KBM-7 (cell line): ENCODE measurements around the gene DGKE.
A peak's percentile ranks its signal among the peaks of the same experiment; 100 is the strongest.

ENCODE experiments used
- DNase-seq: peaks from one replicate; pipeline ENCODE4 v3.0.0-alpha.2; 2015
- in situ Hi-C: fragments of 300-500 bp; cut with MboI; formaldehyde crosslinking; loops from 2 replicates; pipeline ENCODE4 v1.14.3; 2020; ENCODE audit warnings: low sequenced_read_pairs, low pct_unique_long_range_greater_than_20kb, mixed read lengths

The DGKE gene

DNA sequence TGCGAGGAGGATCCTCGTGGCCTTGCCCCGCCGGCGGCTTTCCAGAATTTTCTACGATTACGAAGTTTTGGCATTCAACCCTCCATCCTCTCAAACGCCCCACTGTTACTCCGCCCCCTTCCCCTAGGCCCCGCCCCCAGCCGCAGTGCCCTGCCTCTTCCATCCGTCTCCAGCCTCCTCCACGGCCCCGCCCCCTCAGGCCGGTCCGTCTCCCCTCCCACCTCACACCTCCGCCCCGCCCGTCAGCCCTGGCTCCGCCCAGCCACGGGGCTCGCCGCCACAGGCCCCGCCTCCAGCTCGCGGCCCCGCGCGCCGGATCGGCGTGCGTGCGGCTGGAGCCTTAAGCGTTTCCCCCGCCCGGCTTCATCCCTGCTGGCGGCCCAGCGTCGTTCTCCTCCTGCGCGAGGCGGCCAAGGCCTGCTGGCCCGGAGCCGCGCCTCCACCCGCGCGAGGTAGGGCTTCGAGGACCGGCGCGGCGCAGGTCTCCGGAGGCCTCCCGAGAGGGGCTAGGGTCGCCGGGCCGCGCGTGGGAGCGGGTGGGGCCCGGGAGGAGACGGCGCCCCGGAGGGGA lies at the start of gene DGKE, which contains the start of gene C17orf67:
DGKE (plus strand) TSS at position 343 of the 571 bp plus-strand sequence. CDS start 645 bp downstream, outside the sequence.
C17orf67 (minus strand) TSS at position 112 of the 571 bp plus-strand sequence. CDS start 18,110 bp downstream, outside the sequence.
- in situ Hi-C loops: no loop called here
- peak; percentile 88 for DNase-seq

GRCh38 chr17:56785405-56785804 lies 48.5 kb upstream of the DGKE start:
- peak; percentile 30 for DNase-seq
- in situ Hi-C loops: no loop called here

DNA sequence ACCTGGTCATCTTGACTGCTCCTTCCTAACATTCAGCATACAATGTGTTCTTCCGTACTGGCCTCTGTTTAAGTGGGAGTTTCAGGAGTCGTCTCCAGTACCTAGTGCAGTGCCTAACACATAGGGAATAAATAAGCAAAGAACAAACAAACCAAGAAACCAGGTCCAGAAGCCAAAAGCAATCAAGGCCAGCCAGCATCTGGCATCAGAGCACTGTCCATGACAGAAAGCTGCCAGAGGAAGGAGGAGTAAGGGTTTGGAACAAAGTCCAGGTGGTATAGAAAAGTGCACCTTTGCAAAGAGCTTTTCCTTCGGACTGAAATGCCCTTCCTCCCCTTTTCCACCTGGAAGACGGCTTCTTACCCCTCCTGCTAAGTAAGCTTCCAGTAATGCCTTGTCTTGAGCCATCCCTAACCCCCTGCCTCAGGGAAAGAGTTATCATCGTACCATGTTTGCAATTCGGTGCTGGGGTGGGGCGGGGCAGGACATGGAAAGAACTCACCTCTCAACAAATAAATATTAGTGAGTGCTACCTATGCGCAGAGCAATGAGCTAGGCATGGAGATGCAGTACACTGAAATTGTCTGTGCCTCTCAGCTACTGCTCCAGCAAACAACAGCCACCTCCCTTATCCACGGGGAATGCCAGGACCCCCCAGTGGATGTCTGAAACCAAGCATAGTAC lies 47.8 kb upstream of the DGKE start:
- in situ Hi-C loops: no loop called here
- DNase-seq: no peak

DNA sequence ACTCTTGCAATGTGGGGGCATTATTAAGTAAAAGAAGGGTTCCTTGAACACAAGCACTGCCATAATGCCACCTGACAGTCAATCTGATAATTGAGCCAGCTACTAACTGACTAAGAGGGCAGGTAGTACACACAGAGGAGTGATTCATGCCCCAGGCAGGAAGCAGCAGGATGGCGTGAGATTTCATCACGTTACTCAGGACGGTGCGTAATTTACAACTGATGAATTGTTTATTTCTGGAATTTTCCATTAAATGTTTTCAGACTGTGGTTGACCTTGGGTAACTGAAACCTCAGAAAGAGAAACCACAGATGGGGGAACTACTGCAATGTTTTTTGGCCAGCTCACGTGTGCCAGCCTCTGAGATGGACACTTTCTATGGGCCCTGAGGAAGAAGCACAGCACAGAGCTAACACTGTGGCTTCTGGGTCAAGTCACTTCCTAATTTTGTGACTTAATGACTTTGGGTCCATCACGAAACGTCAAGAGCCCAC lies 46.9 kb upstream of the DGKE start:
- DNase-seq: peak; percentile 93
- in situ Hi-C loops: no loop called here

DNA sequence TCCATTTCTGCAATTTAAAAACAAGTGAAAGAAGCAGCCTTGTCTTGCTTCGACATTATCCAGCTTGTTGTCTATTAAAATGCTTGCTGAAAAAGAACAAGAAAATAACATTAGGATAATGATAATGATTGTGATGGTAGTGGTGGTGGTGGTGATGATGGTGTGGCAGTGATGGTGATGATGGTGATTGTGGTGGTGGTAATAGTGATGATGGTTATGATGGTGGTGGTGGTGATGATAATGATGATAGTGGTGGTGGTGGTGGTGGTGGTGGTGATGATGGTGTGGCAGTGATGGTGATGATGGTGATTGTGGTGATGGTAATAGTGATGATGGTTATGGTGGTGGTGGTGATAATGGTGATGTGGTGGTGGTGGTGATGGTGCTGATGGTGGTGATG lies 41.7 kb upstream of the DGKE start:
- DNase-seq: no peak
- in situ Hi-C loops: no loop called here

GRCh38 chr17:56793531-56793930 lies 40.4 kb upstream of the DGKE start:
- no peak for DNase-seq
- in situ Hi-C loops: no loop called here

DNA sequence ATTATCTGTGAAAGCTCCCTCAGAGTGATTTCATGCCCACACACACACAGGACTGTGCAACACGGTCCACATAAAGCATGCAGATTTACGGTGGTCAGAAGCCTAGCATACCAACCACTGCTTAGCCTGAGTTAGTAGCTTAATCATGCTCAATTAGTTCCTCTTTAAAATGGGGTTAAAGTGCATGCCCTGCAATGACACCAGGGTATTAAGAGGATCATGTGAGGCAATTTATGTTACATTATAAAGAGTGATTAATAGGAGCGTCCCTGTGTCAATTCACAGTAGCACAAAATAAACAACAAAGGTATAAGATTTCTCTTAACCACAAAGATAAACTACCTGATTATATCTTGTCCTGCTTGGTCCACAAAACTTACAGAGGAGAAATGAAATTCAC lies 40.0 kb upstream of the DGKE start:
- no peak for DNase-seq
- in situ Hi-C loops: no loop called here

DNA sequence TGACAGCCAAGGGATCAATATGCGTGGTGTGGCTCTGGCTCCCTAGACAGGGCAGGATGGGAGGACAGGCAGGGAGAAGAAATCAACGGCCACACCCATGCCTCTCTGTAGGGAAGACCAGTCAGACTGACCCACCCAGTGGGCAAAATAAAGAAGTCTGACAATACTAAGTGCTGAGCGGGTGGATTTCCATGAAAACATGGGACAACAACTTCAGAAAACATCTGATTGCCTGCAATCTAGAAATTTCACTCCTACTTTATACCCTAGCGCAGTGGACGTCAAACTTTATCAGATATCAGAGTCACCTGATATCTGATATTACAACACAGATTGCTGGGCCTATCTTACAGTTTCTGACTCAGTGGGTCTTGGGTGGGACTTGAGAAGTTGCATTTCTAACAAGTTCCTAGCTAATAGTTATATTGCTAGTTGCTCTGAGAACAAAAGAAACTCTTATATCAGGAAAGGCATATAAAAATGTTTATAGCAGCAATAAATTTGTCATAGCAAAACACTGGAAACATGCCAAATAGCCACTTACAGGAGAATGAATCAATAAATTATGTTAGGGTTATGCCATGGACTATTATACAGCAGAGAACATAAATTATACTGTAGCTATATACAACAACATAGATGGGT lies 38.6 kb upstream of the DGKE start:
- DNase-seq: no peak
- in situ Hi-C loops: no loop called here

DNA sequence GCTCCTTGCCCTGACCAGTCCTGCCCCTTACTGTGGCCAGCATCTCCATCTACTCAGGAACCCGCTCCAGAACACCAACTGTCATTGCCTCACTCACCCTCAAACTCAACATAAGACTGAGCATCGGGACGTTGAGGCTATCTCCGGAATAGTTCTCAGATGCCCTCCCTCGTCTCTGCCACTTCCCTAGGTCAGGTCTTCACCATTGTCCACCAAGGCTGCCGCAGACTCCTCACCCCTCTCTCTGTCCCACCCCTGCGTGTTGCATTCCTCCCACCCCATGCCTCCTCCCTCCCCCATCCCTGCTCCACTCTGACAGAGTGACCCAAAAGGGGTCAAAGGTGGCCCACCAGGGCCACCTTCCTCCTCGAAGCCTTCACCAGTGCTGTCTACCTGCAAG lies 37.4 kb upstream of the DGKE start:
- in situ Hi-C loops: no loop called here
- no peak for DNase-seq

- in situ Hi-C loops: no loop called here
- peak; percentile 76 for DNase-seq
Observed at GRCh38 chr17:56798916-56799315, 35.0 kb upstream of the DGKE start.

DNA sequence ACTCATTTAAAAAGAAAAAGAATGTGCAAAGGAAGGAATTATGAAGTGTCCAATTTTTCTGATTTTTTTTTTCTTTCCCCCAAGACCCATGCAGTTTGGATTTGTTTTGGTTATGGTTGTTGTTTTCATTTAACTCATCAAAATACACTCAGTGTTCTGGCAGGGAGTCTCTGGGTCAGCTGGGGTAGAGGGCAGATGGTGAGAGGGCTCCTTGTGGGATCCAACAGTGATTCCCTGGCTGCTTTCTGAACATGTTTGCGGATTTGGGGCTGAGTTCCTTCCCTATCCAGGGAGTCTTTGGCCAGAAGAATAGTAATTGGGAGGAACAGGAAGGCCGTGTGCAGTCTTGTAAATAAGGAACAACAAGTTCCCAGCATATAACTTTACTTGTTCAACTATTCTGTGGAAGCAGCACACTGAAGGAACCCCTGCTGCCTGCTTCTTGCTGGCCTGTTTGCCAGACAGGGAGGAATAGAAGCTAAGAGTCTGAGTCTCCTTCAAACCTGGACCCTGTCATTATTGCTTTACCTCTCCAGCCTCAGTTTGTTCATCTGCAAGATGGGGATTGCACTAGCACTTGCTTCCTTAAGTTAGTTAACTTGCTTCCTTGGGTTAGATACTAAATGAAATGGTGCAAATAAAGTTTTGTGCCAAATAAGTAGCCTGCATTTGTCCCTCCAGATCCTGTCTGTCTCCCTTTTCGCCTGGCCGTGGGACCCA lies 32.3 kb upstream of the DGKE start:
- DNase-seq: no peak
- in situ Hi-C loops: no loop called here

DNA sequence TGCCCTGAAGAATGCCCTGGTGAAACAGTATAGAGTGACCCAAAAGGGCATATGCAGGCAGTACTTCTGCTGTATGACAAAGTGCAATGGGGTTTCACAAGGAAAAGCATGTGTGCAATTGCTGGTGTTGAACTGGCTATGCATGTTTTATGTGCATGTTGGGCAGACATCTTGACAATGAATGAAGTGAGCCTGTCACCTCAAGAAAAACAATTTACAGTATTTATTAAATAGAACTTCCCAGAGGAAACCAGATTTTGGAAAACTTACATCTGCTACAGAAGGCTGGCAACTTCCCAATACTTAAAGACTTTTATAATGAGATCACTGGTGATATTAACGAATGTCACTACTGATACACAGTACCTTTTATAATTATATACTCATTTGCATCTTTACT lies 30.9 kb upstream of the DGKE start:
- no peak for DNase-seq
- in situ Hi-C loops: no loop called here

DNA sequence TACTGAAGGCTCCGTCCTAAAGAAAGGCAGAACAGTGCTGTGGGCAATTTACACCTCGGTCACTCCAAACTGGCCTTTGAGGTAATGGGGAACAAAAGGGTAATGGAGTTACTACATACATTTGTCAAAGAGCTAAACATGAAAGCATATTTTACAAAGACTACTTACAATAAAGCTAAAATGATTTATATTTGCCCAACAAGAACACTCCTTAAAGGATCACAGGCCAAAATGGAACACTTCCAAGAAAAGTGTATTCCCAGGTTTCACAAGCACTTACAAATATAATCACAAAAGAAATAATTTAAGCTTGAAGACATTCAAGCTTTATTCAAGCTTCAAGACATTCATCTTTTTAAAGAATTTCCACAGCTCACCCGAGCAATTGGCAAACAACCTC lies 29.5 kb upstream of the DGKE start:
- in situ Hi-C loops: no loop called here
- no peak for DNase-seq

DNA sequence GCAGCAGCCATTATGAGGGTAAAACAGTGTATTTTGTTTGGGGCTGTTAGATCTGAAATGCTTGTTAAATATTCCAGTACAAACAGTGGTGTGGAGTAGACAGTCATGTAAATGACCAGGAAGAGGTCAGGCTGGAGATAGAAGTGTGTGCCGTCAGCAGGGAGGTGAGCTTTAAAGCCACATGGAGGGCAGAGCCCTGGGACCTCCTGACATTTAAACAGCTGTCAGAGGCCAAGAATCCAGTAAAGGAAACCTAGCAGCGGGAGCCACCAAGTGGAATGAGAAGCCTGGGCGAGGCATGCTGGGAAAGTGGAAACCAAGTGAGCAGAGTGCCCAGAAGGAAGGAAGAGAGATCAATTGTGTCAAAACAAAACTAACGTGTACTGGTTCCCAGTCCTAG lies 27.0 kb upstream of the DGKE start:
- in situ Hi-C loops: no loop called here

GRCh38 chr17:56807723-56808122 lies 26.2 kb upstream of the DGKE start:
- no peak for DNase-seq
- in situ Hi-C loops: no loop called here

More for the DNA sequence above, 27.0 kb upstream of the DGKE start:
- DNase-seq: no peak

DNA sequence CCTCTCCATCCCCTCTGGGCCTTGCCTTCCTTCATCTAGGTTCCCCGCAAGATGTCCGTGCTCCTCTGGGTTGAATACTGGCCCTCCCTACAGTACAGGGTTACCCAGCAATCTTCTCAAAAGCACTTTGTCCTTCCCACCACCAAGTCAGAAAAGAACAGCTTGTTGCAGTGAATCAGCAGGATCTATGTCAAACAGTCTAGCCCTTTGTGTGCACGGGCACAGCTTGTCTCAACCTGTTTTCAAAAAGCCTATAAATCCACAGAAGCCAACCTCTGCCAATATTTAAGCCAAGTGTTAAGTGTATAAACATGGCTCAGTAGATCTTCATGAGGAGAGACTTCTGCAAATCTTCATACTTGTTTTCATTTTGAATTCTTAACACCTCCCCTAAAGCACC lies 25.4 kb upstream of the DGKE start:
- in situ Hi-C loops: no loop called here

GRCh38 chr17:56809106-56809819 lies 24.7 kb upstream of the DGKE start:
- DNase-seq: no peak
- in situ Hi-C loops: no loop called here

More for the DNA sequence above, 25.4 kb upstream of the DGKE start:
- DNase-seq: no peak

GRCh38 chr17:56809820-56810179 lies 24.2 kb upstream of the DGKE start:
- DNase-seq: no peak
- in situ Hi-C loops: no loop called here

DNA sequence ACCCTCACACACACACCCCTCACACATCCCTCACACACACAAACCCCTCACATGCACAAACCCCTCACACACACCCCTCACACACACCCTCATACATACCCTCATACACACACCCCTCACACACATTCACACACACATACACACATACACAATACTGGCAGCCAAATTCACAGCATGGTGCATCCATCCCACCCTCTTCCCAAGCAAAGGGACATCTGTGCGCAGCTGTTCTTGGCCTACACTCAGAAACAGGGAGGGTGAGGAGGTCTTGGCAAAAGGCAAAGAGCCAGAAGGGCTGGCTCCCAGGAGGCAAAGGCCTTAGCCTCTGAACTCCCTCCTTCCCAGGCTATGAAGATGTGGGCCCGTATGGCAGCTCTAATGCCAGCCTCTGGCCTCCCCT lies 23.6 kb upstream of the DGKE start:
- in situ Hi-C loops: no loop called here
- no peak for DNase-seq
